Measurements from ENCODE around the gene E2F4.

DNA sequence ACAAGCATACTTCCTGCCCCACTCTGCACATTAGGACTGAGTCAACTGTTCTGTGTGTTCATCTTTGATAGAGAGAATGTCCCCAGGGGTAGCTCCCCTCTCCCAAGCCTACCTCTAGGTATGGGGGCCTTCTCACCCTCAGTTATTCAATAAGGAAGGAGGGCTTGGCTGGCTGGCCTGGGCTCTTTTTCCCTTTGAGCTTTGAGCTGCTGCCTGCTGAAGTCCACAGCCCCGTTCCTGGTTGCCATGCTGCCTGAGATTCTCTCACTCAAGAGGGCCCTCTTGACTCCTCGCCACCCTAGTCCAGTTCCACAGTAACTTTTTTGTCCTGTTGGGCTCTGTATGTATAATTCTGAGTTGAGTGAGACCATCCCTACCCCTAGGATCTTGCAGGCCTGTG lies 46.2 kb upstream of the E2F4 start:
- TF ChIP-seq, protein P1, sequence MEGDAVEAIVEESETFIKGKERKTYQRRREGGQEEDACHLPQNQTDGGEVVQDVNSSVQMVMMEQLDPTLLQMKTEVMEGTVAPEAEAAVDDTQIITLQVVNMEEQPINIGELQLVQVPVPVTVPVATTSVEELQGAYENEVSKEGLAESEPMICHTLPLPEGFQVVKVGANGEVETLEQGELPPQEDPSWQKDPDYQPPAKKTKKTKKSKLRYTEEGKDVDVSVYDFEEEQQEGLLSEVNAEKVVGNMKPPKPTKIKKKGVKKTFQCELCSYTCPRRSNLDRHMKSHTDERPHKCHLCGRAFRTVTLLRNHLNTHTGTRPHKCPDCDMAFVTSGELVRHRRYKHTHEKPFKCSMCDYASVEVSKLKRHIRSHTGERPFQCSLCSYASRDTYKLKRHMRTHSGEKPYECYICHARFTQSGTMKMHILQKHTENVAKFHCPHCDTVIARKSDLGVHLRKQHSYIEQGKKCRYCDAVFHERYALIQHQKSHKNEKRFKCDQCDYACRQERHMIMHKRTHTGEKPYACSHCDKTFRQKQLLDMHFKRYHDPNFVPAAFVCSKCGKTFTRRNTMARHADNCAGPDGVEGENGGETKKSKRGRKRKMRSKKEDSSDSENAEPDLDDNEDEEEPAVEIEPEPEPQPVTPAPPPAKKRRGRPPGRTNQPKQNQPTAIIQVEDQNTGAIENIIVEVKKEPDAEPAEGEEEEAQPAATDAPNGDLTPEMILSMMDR (IDR thresholded peaks at IDR 0.05), result no peak
- TF ChIP-seq ZFX (IDR thresholded peaks at IDR 0.05; ENCODE audit: borderline replicate concordance), result no peak
